HL-60 (cell line): Measurements from ENCODE around the gene GSK3A.

Source experiments
- GABPA ChIP-seq: IDR thresholded peaks from 2 replicates; pipeline ENCODE4 v1.6.1; 2012; ENCODE audit warnings: low read depth
- POLR2AphosphoS5 ChIP-seq: IDR thresholded peaks from 2 replicates; pipeline ENCODE4 v1.6.1; 2012; ENCODE audit warnings: low read depth
- TF ChIP-seq, protein P1 (sequence below): IDR thresholded peaks from one replicate; pipeline ENCODE4 v1.5.1; 2011; ENCODE audit warnings: low read length, control low read depth, inconsistent platforms; ENCODE audit not compliant: insufficient read depth
- TF ChIP-seq, protein P2 (sequence below): IDR thresholded peaks from 2 replicates; pipeline ENCODE4 v1.6.1; 2012; ENCODE audit warnings: low read depth; ENCODE audit not compliant: insufficient replicate concordance

DNA sequence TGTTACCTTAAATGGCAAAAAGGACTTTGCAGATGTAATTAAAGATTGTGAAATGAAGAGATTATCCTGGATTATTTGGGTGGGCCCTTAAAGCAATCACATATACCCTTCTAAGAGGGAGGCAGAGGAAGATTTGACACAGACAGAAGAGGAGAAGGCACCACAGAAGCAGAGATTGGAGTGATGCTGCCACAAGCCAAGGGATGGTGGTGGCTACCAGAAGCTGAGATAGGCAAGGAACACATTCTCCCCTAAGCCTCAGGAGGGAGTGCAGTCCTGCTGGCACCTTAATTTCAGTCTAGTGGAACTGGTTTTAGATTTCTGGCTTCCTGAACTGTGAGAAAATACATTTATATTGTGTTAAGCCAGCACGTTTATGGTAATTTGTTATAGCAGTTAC is 49.1 kb downstream of the GSK3A start:
- TF ChIP-seq, protein P1, sequence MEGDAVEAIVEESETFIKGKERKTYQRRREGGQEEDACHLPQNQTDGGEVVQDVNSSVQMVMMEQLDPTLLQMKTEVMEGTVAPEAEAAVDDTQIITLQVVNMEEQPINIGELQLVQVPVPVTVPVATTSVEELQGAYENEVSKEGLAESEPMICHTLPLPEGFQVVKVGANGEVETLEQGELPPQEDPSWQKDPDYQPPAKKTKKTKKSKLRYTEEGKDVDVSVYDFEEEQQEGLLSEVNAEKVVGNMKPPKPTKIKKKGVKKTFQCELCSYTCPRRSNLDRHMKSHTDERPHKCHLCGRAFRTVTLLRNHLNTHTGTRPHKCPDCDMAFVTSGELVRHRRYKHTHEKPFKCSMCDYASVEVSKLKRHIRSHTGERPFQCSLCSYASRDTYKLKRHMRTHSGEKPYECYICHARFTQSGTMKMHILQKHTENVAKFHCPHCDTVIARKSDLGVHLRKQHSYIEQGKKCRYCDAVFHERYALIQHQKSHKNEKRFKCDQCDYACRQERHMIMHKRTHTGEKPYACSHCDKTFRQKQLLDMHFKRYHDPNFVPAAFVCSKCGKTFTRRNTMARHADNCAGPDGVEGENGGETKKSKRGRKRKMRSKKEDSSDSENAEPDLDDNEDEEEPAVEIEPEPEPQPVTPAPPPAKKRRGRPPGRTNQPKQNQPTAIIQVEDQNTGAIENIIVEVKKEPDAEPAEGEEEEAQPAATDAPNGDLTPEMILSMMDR, result no peak
- TF ChIP-seq GABPA (no peak), POLR2AphosphoS5 (no peak)
- TF ChIP-seq, protein P2, sequence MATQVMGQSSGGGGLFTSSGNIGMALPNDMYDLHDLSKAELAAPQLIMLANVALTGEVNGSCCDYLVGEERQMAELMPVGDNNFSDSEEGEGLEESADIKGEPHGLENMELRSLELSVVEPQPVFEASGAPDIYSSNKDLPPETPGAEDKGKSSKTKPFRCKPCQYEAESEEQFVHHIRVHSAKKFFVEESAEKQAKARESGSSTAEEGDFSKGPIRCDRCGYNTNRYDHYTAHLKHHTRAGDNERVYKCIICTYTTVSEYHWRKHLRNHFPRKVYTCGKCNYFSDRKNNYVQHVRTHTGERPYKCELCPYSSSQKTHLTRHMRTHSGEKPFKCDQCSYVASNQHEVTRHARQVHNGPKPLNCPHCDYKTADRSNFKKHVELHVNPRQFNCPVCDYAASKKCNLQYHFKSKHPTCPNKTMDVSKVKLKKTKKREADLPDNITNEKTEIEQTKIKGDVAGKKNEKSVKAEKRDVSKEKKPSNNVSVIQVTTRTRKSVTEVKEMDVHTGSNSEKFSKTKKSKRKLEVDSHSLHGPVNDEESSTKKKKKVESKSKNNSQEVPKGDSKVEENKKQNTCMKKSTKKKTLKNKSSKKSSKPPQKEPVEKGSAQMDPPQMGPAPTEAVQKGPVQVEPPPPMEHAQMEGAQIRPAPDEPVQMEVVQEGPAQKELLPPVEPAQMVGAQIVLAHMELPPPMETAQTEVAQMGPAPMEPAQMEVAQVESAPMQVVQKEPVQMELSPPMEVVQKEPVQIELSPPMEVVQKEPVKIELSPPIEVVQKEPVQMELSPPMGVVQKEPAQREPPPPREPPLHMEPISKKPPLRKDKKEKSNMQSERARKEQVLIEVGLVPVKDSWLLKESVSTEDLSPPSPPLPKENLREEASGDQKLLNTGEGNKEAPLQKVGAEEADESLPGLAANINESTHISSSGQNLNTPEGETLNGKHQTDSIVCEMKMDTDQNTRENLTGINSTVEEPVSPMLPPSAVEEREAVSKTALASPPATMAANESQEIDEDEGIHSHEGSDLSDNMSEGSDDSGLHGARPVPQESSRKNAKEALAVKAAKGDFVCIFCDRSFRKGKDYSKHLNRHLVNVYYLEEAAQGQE, result no peak
